Measurements from ENCODE around the gene ROBO1.
"Not testable (repeated sequence)": the region's sequence is repeated elsewhere in the genome, so short reads cannot be mapped to it uniquely, and the experiment has no call there.

DNA sequence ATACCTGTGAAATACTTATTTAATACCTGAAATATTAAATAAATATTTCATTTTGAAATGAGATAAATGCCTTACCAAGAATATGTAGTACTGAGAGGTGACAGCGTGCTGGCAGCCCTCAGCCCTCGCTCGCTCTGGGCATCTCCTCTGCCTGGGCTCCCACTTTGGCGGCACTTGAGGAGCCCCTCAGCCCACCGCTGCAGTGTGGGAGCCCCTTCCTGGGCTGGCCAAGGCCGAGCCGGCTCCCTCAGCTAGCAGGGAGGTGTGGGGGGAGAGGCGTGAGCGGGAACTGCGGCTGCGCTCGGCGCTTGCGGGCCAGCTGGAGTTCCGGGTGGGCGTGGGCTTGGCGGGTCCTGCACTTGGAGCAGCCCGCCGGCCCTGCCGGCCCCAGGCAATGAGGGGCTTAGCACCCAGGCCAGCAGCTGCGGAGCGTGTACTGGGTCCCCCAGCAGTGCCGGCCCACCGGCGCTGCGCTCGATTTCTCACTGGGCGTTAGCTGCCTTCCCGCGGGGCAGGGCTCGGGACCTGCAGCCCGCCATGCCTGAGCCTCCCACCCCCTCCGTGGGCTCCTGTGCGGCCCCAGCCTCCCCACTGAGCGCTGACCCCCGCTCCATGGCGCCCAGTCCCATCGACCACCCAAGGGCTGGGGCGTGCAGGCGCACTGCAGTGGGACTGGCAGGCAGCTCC is 467.7 kb downstream of the ROBO1 start:
- TF ChIP-seq, protein P1, sequence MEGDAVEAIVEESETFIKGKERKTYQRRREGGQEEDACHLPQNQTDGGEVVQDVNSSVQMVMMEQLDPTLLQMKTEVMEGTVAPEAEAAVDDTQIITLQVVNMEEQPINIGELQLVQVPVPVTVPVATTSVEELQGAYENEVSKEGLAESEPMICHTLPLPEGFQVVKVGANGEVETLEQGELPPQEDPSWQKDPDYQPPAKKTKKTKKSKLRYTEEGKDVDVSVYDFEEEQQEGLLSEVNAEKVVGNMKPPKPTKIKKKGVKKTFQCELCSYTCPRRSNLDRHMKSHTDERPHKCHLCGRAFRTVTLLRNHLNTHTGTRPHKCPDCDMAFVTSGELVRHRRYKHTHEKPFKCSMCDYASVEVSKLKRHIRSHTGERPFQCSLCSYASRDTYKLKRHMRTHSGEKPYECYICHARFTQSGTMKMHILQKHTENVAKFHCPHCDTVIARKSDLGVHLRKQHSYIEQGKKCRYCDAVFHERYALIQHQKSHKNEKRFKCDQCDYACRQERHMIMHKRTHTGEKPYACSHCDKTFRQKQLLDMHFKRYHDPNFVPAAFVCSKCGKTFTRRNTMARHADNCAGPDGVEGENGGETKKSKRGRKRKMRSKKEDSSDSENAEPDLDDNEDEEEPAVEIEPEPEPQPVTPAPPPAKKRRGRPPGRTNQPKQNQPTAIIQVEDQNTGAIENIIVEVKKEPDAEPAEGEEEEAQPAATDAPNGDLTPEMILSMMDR (IDR thresholded peaks at IDR 0.05; ENCODE audit: low read length): not testable (repeated sequence)
- TF ChIP-seq EZH2 (optimal IDR thresholded peaks at IDR 0.05; ENCODE audit: low read depth, low read length): not testable (repeated sequence)

Measured in MM.1S (cell line).